Keratinocyte (primary cell): Measurements from ENCODE around the gene DCHS2. TPM values are rescaled to one million over a fixed set of nuclear protein-coding genes. Genes with fewer than 3 reads are reported as not detected.

ENCODE experiments used
- DNase-seq: peaks from one replicate; pipeline ENCODE4 v3.0.0-alpha.2; 2011; ENCODE audit warnings: low read depth, missing footprints, low spot score
- FAIRE-seq: peaks from 2 replicates; lab custom pipeline; 2011; peaks lifted over from hg19 to GRCh38; lab: Jason Lieb, UNC
- H2AFZ ChIP-seq: 2 replicates; pipeline ENCODE4 v1.6.0; 2012; ENCODE audit warnings: low read length, control low read depth, inconsistent platforms; ENCODE audit not compliant: control insufficient read depth
- H3K27ac ChIP-seq: 2 replicates; pipeline ENCODE4 v1.5.1; 2011; ENCODE audit warnings: low read length; ENCODE audit not compliant: control insufficient read depth, insufficient read depth
- H3K27me3 ChIP-seq: 3 replicates; pipeline ENCODE4 v1.6.0; 2011; ENCODE audit warnings: low read length; ENCODE audit not compliant: control insufficient read depth, insufficient read depth; ENCODE audit errors: extremely low read depth
- H3K36me3 ChIP-seq, 2 experiments: 2 replicates in 1 of 2; 3 replicates in 1 of 2; pipeline ENCODE4 v1.5.1; 2011; ENCODE audit warnings: low read length in 2 of 2, mild to moderate bottlenecking in 1 of 2; ENCODE audit not compliant: control insufficient read depth in 2 of 2, insufficient read depth in 2 of 2; ENCODE audit errors: extremely low read depth in 1 of 2
- H3K4me1 ChIP-seq: 3 replicates; pipeline ENCODE4 v1.5.1; 2011; ENCODE audit warnings: low read length; ENCODE audit not compliant: control insufficient read depth, insufficient read depth; ENCODE audit errors: extremely low read depth
- H3K4me2 ChIP-seq: 3 replicates; pipeline ENCODE4 v1.6.0; 2011; ENCODE audit warnings: low read depth, low read length; ENCODE audit not compliant: control insufficient read depth, insufficient read depth; ENCODE audit errors: extremely low read depth
- H3K4me3 ChIP-seq, 3 experiments: fragments of 200-600 bp in 1 of 3; sonication (generic) in 1 of 3; 2 replicates in 2 of 3; 3 replicates in 1 of 3; pipeline ENCODE4 v1.5.1; 2011 to 2016; ENCODE audit warnings: low read length in 3 of 3, mild to moderate bottlenecking in 3 of 3, control low read depth in 2 of 3, inconsistent platforms in 1 of 3, low read depth in 1 of 3, mixed read lengths in 1 of 3, mixed run types in 1 of 3, moderate library complexity in 1 of 3; ENCODE audit not compliant: control insufficient read depth in 2 of 3, insufficient read depth in 2 of 3; ENCODE audit errors: extremely low read depth in 1 of 3
- H3K79me2 ChIP-seq: 2 replicates; pipeline ENCODE4 v1.6.0; 2012; ENCODE audit warnings: low read length; ENCODE audit not compliant: control insufficient read depth, insufficient read depth
- H3K9ac ChIP-seq: 3 replicates; pipeline ENCODE4 v1.6.0; 2011; ENCODE audit warnings: low read length; ENCODE audit not compliant: control insufficient read depth, insufficient read depth; ENCODE audit errors: extremely low read depth
- H3K9me1 ChIP-seq: 3 replicates; pipeline ENCODE4 v1.6.0; 2011; ENCODE audit warnings: low read length; ENCODE audit not compliant: control insufficient read depth, insufficient read depth; ENCODE audit errors: extremely low read depth
- H3K9me3 ChIP-seq: 2 replicates; pipeline ENCODE4 v1.5.1; 2012; ENCODE audit warnings: low read depth, low read length; ENCODE audit not compliant: control insufficient read depth
- H4K20me1 ChIP-seq: 3 replicates; pipeline ENCODE4 v1.6.0; 2011; ENCODE audit warnings: low read length; ENCODE audit not compliant: control insufficient read depth, insufficient read depth; ENCODE audit errors: extremely low read depth
- CTCF ChIP-seq, 3 experiments: IDR thresholded peaks in 1 of 3; conservative IDR thresholded peaks in 1 of 3; optimal IDR thresholded peaks in 1 of 3; 2 replicates in 2 of 3; 3 replicates in 1 of 3; pipeline versions ENCODE3 to v1.5.1; 2011; ENCODE audit warnings: low read length in 3 of 3, mild to moderate bottlenecking in 3 of 3, moderate library complexity in 2 of 3, control low read depth in 1 of 3, inconsistent platforms in 1 of 3; ENCODE audit not compliant: insufficient read depth in 2 of 3; ENCODE audit errors: extremely low read depth in 1 of 3
- EZH2 ChIP-seq: IDR thresholded peaks from one replicate; pipeline ENCODE4 v1.6.1; 2012; ENCODE audit warnings: inconsistent platforms, mild to moderate bottlenecking, low read length, moderate library complexity
- dilution Hi-C: fragments of 300-500 bp; cut with MboI; formaldehyde crosslinking; loops from one replicate; pipeline ENCODE4 v1.7.0; 2020; ENCODE audit warnings: low sequenced_read_pairs; ENCODE audit not compliant: extremely low pct_ligation_motif_present
- polyA plus RNA-seq, 5 experiments: library from polyadenylated mRNA; depleted of rRNA in 3 of 5; stranded (reverse) in 3 of 5; stranded (forward) in 1 of 5; unstranded in 1 of 5; fragments of >200 nt; gene quantifications; 1 replicate in 1 of 5; 2 replicates in 3 of 5; 3 replicates in 1 of 5; pipeline versions ENCODE4 v1.2.1 to v1.2.3, GENCODE V29; 2011 to 2012; ENCODE audit warnings: missing spikeins in 2 of 5, low read depth in 1 of 5, low replicate concordance in 1 of 5

DCHS2 gene
- polyA plus RNA-seq, 1 donor (not counting 4 experiments of a cell fraction or from before 2014, with no cell fraction given) = 0.01 TPM

DNA sequence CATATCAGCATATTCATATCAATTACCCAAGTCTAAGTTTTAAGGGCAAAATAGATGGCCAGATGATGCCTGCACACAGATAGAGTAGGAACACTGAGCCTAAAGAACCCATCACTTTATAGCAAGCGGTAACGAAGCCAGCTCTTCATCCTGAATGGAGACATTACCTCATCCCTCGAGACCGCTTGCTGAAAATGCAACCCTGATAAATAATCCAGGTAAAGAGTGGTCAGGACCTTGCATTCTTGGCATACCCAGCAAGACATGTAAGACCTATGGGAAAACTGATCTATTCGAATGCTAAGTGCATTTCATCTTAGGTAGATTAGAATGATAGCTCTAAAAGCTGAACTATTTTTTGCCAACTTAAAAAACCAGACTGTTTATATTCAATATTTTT lies 25.3 kb downstream of the DCHS2 start:
- FAIRE-seq = no peak

GRCh38 chr4:154465085-154465484 lies 26.5 kb downstream of the DCHS2 start:
- no peaks in the 10 kb centered on the region for H3K27me3 ChIP-seq
- H3K4me1 ChIP-seq = peaks cover 14% of the 10 kb centered on the region
- H3K4me3 ChIP-seq = no peak overlapping the region
- no peak overlapping the region for H3K9ac ChIP-seq
- H3K36me3 ChIP-seq = no peaks in the 10 kb centered on the region
- H3K27ac ChIP-seq = peak overlapping the region; percentile 35
- no peaks in the 10 kb centered on the region for H3K79me2 ChIP-seq
- FAIRE-seq (peak; percentile 34), DNase-seq (peak; percentile 38)
- peak overlapping the region; percentile 45 for H3K4me2 ChIP-seq
- H2AFZ ChIP-seq = no peak overlapping the region
- H3K9me3 ChIP-seq = no peaks in the 10 kb centered on the region
- dilution Hi-C loops = no loop called here
- H3K9me1 ChIP-seq = no peaks in the 10 kb centered on the region
- TF ChIP-seq EZH2 = no peak
- TF ChIP-seq CTCF (optimal IDR thresholded peaks at IDR 0.05 in 1 of 3, IDR thresholded peaks at IDR 0.05 in 1 of 3, conservative IDR thresholded peaks at IDR 0.05 in 1 of 3; ENCODE audit: extremely low read depth in 1 of 3, insufficient read depth in 2 of 3, low read length in 3 of 3) = no peak
- no peaks in the 10 kb centered on the region for H4K20me1 ChIP-seq

More for the DNA sequence above, 25.3 kb downstream of the DCHS2 start:
- Histone ChIP-seq H3K27me3 (no peaks in the 10 kb centered on the region), H4K20me1 (no peaks in the 10 kb centered on the region), H3K9me3 (no peaks in the 10 kb centered on the region), H3K27ac (no peak overlapping the region), H3K36me3 (no peaks in the 10 kb centered on the region), H3K9me1 (no peaks in the 10 kb centered on the region), H3K4me1 (peaks cover 14% of the 10 kb centered on the region), H3K4me2 (no peak overlapping the region), H3K4me3 (no peak overlapping the region), H3K9ac (no peak overlapping the region), H3K79me2 (no peaks in the 10 kb centered on the region), H2AFZ (no peak overlapping the region)
- no peak for DNase-seq
- no peak for TF ChIP-seq CTCF (optimal IDR thresholded peaks at IDR 0.05 in 1 of 3, IDR thresholded peaks at IDR 0.05 in 1 of 3, conservative IDR thresholded peaks at IDR 0.05 in 1 of 3; ENCODE audit: extremely low read depth in 1 of 3, insufficient read depth in 2 of 3, low read length in 3 of 3)
- no peak for TF ChIP-seq EZH2
- dilution Hi-C loops = no loop called here
